ENCODE results near the gene GATA1.

GRCh38 chrX:48753708-48754228, 32.6 kb upstream of the GATA1 start:
- no peak for TF ChIP-seq PATZ1 (CRISPR knock-in tag; IDR thresholded peaks at IDR 0.05; ENCODE audit: borderline replicate concordance)
- TF ChIP-seq ARNTL (CRISPR knock-in tag; IDR thresholded peaks at IDR 0.05; ENCODE audit: borderline replicate concordance, low read depth): no peak
- no peak for TF ChIP-seq ZNF70 (CRISPR knock-in tag; IDR thresholded peaks at IDR 0.05)
- no peak for TF ChIP-seq BACH2 (CRISPR knock-in tag; IDR thresholded peaks at IDR 0.05; ENCODE audit: borderline replicate concordance)
- TF ChIP-seq ZFP3 (CRISPR knock-in tag; IDR thresholded peaks at IDR 0.05): no peak
- no peak for TF ChIP-seq RARB (CRISPR knock-in tag; IDR thresholded peaks at IDR 0.05)
- no peak for TF ChIP-seq ZNF8 (CRISPR knock-in tag; IDR thresholded peaks at IDR 0.05)
- no peak for TF ChIP-seq GLIS3 (CRISPR knock-in tag; IDR thresholded peaks at IDR 0.05)
- TF ChIP-seq ZC3H10 (CRISPR knock-in tag; IDR thresholded peaks at IDR 0.05): no peak
- TF ChIP-seq ZFP30 (CRISPR knock-in tag; IDR thresholded peaks at IDR 0.05): no peak
- TF ChIP-seq OSR1 (CRISPR knock-in tag; IDR thresholded peaks at IDR 0.05): no peak
- TF ChIP-seq PPARA (CRISPR knock-in tag; IDR thresholded peaks at IDR 0.05; ENCODE audit: borderline replicate concordance): no peak
- TF ChIP-seq ESRRG (CRISPR knock-in tag; IDR thresholded peaks at IDR 0.05): no peak

Data from SK-N-SH treated with all-trans-retinoic acid at 6 μM for 48 hours (cell line).